Left ventricle myocardium inferior (tissue), 1 donor: ENCODE data around the gene CNTNAP1. TPM values are rescaled to one million over a fixed set of nuclear protein-coding genes. Genes with fewer than 3 reads are reported as not detected.
"Not testable (repeated sequence)": the region's sequence is repeated elsewhere in the genome, so short reads cannot be mapped to it uniquely, and the experiment has no call there.

Experiments
- DNase-seq: peaks from one replicate; pipeline ENCODE4 v3.0.0-alpha.2; 2020
- H3K27ac ChIP-seq: fragments of 200-600 bp; replicated peaks from 2 replicates; pipeline ENCODE4 v1.8.0; 2021
- H3K27me3 ChIP-seq: fragments of 200-600 bp; 2 replicates; pipeline ENCODE4 v1.8.0; 2021; ENCODE audit warnings: low read depth
- H3K36me3 ChIP-seq: fragments of 200-600 bp; 2 replicates; pipeline ENCODE4 v1.8.0; 2021
- H3K4me1 ChIP-seq: fragments of 200-600 bp; 2 replicates; pipeline ENCODE4 v1.8.0; 2021
- H3K4me3 ChIP-seq: fragments of 200-600 bp; 2 replicates; pipeline ENCODE4 v1.8.0; 2021; ENCODE audit warnings: mild to moderate bottlenecking, moderate library complexity
- H3K9me3 ChIP-seq: fragments of 200-600 bp; replicated peaks from 2 replicates; pipeline ENCODE4 v1.8.0; 2021
- intact Hi-C: fragments of 100-400 bp; cut with micrococcal nuclease; formaldehyde crosslinking; loops from one replicate; pipeline ENCODE4 v1.11.0; 2022
- total RNA-seq: library from RNA; stranded (reverse); fragmentation: NEBNext Ultra II Directional; extraction: Animal tissue kit (Norgen Biotek cat#: 25700); gene quantifications from one replicate; pipeline ENCODE4 v1.2.1, GENCODE V29; 2021
- TF ChIP-seq, protein P1 (sequence below): fragments of 200-600 bp; IDR thresholded peaks from 2 replicates; pipeline ENCODE4 v1.8.0; 2021; ENCODE audit warnings: antibody characterized with exemption, mild to moderate bottlenecking, borderline replicate concordance
- donor health status: DM: no; HTN: yes; CAD: no; lungs with severe emphysema.

The CNTNAP1 gene
- total RNA-seq, 1 donor from 2014 or later: 4.2 TPM

DNA sequence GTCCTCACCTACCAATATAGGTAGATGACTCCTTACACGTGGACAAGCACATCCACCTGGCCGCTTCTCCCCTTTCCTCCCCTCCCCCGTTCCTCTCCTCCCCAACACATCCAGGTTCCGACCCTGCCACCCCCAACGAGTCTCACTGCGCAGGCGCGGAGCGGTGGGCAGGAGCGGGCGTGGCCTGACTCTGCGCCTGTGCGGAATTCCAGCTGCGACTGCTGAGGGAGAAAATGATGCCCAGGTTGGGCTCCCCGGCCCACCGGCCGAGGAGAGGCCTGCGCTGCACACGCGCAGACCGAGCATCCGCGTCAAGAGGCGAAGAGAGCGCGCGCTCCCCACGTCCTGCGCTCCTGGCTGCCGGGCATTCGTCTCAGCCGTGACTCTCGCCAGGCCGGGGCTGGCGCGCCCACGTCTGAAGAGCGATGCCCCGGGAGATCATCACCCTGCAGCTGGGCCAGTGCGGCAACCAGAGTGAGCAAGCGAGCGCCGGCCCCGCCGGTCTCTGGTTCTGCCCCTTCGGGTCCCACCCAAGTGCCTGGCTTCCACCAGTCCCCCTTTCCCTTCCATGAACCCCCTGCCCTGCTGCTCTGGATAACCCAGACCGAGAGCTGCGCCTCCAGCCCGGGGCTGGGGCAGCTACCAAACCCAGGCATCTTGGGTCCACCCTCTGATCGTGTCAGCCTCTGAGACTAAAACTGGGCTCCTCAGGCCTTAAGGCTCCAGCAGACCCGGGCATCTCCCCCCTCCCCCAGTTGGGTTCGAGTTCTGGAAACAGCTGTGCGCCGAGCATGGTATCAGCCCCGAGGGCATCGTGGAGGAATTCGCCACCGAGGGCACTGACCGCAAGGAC is 23.0 kb upstream of the CNTNAP1 start, which contains the start of gene TUBG2:
Gene TUBG2 (plus strand): TSS at position 206 of the 853 bp plus-strand sequence. CDS start 220 bp downstream, at position 426.
- peak within 1 kb of the TSS; percentile 88 for H3K27ac ChIP-seq
- H3K4me3 ChIP-seq: peak within 1 kb of the TSS; percentile 90
- DNase-seq: peak; percentile 89
- peaks cover 31% of the 10 kb centered on the region for H3K4me1 ChIP-seq
- intact Hi-C loops: no loop called here
- H3K36me3 ChIP-seq: peaks cover 24% of the 10 kb centered on the region
- TF ChIP-seq, protein P1, sequence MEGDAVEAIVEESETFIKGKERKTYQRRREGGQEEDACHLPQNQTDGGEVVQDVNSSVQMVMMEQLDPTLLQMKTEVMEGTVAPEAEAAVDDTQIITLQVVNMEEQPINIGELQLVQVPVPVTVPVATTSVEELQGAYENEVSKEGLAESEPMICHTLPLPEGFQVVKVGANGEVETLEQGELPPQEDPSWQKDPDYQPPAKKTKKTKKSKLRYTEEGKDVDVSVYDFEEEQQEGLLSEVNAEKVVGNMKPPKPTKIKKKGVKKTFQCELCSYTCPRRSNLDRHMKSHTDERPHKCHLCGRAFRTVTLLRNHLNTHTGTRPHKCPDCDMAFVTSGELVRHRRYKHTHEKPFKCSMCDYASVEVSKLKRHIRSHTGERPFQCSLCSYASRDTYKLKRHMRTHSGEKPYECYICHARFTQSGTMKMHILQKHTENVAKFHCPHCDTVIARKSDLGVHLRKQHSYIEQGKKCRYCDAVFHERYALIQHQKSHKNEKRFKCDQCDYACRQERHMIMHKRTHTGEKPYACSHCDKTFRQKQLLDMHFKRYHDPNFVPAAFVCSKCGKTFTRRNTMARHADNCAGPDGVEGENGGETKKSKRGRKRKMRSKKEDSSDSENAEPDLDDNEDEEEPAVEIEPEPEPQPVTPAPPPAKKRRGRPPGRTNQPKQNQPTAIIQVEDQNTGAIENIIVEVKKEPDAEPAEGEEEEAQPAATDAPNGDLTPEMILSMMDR: no peak
- H3K9me3 ChIP-seq: no peaks in the 10 kb centered on the region
- H3K27me3 ChIP-seq: no peaks in the 10 kb centered on the region

DNA sequence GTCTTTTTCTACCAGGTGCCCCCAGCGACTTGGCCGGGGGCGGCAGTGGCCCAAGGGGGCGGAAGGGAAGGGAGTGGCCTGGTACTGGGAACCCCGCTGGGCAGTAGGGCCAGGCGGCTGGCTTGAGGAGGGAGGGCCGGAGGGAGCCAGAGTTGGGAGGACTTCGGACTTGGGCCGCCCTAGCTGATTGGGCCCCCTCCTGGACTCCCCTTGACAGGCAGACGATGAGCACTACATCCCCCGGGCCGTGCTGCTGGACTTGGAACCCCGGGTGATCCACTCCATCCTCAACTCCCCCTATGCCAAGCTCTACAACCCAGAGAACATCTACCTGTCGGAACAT is 22.4 kb upstream of the CNTNAP1 start:
- peaks cover 30% of the 10 kb centered on the region for H3K36me3 ChIP-seq
- H3K9me3 ChIP-seq, H3K27ac ChIP-seq, DNase-seq, intact Hi-C loops, H3K27me3 ChIP-seq: not testable (repeated sequence)
- peak overlapping the region; percentile 90 for H3K4me3 ChIP-seq
- peaks cover 31% of the 10 kb centered on the region for H3K4me1 ChIP-seq

DNA sequence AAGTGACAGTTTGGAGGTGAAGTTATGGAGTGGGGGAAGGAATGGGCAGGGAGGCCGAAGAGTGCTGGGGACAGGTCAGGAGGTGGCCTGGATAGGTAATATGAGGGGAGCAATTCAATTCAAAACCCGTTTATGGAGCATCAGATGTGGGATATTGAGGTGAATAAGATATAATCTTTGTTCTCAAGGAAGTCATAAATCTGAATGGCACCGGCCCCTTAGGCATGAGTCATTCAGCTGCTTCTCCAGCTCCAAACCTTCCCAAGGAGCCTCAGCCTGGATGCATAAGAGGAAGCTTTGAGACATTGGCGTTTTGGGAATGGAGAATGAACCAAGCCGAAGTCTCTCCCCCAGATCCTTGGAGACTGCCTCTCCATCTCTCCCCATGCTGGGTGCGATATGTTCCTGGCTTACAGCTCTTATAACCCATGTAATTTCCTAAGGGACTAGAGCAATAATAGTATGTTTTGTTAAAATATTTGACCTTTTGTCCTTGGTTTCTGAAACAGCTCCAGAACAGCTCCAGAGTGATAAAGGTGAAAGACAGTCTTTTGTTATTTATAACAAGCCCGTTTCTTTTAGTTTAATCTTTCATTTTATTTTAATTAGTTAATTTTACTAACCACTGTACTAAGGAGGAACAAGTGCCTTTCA is 21.5 kb upstream of the CNTNAP1 start:
- intact Hi-C loops: no loop called here
- no peaks in the 10 kb centered on the region for H3K9me3 ChIP-seq

DNA sequence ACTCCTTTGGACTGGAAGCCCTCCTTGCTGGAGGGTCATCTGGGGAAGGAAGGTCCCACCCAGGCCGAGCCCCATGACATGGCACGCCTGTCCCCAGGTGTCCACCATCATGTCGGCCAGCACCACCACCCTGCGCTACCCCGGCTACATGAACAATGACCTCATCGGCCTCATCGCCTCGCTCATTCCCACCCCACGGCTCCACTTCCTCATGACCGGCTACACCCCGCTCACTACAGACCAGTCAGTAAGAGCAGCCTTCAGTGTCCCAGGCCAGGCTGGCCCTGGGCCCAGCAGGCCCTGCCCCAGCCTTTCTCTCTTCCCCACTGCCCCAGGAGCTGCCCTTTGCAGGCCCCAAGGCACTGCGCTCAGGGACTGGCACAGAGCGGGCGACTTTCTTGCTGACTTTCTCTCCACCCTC is 16.7 kb upstream of the CNTNAP1 start:
- TF ChIP-seq, protein P1: no peak
- Histone ChIP-seq H3K27me3 (no peaks in the 10 kb centered on the region), H3K9me3 (no peaks in the 10 kb centered on the region), H3K27ac (peak overlapping the region; percentile 3), H3K4me3 (no peak overlapping the region), H3K4me1 (peaks cover 57% of the 10 kb centered on the region), H3K36me3 (peaks cover 78% of the 10 kb centered on the region)
- intact Hi-C loops: no loop called here
- no peak for DNase-seq

More for the DNA sequence above, 21.5 kb upstream of the CNTNAP1 start:
- no peak for DNase-seq
- H3K4me1 ChIP-seq: peaks cover 34% of the 10 kb centered on the region
- peak overlapping the region; percentile 14 for H3K27ac ChIP-seq
- H3K36me3 ChIP-seq: peaks cover 40% of the 10 kb centered on the region
- H3K4me3 ChIP-seq: no peak overlapping the region
- TF ChIP-seq, protein P1: no peak
- H3K27me3 ChIP-seq: no peaks in the 10 kb centered on the region

DNA sequence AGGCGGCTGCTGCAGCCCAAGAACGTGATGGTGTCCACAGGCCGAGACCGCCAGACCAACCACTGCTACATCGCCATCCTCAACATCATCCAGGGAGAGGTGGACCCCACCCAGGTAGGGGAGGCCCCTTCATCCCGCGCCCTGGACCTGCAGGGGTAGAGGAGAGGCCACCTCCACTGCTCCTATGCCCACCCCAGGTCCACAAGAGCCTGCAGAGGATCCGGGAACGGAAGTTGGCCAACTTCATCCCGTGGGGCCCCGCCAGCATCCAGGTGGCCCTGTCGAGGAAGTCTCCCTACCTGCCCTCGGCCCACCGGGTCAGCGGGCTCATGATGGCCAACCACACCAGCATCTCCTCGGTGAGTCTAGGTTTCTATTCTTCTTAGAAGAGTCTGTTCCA is 16.2 kb upstream of the CNTNAP1 start:
- DNase-seq, intact Hi-C loops: not testable (repeated sequence)
- peaks cover 83% of the 10 kb centered on the region for H3K36me3 ChIP-seq

DNA sequence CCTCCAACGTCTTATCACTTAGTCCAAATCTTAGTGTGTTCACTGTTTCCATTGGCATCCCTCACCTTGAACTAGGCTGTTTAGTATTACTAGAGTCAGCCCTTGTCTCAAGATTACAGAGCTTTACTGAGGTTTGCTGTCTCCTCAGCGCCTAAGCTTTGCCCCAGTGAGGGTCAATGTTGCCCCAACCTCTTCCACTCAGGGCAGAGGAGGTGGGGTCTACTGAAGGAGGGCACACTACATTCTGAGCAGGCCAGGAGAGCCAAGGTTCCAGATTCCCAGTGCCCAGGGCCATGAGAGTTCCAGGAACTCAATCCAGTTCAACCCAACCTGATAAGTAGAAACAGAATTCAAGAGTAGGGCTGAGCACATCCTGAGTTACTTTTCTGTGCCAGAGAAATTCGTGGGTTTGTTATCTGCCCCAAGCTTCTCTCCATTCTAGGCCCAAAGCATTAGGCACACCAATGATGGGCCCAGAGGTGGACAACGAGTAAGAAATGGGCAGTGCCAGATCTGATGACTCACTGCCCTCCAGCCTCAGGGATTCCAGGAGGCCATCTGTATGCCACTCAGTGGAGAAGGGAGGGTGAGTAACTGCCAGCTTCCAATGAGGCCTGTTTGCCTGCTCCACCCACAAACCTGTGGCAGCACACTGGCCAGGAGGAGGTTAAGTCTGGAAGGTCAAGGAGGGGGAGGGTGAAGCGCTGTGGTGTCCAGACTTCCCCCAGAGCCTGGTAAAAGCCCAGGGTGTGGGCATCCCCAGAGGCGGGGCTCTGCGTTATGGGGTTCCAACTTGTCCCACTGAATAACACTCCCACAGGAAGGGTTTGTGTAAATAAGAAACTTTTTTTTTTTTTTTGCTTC is 15.0 kb upstream of the CNTNAP1 start:
- H3K27me3 ChIP-seq: no peaks in the 10 kb centered on the region
- H3K27ac ChIP-seq: peak overlapping the region; percentile 90
- TF ChIP-seq, protein P1: no peak
- H3K4me1 ChIP-seq: peaks cover 53% of the 10 kb centered on the region
- no peak overlapping the region for H3K4me3 ChIP-seq
- no peak for DNase-seq
- intact Hi-C loops: no loop called here
- H3K9me3 ChIP-seq: no peaks in the 10 kb centered on the region
- peaks cover 85% of the 10 kb centered on the region for H3K36me3 ChIP-seq

More for the DNA sequence above, 16.2 kb upstream of the CNTNAP1 start:
- not testable (repeated sequence) for H3K4me3 ChIP-seq, H3K9me3 ChIP-seq, H3K27me3 ChIP-seq, H3K27ac ChIP-seq
- H3K4me1 ChIP-seq: peaks cover 57% of the 10 kb centered on the region
